ENCODE measurements around the gene ECSCR.
"Not testable (repeated sequence)": the region's sequence is repeated elsewhere in the genome, so short reads cannot be mapped to it uniquely, and the experiment has no call there.

ECSCR gene

DNA sequence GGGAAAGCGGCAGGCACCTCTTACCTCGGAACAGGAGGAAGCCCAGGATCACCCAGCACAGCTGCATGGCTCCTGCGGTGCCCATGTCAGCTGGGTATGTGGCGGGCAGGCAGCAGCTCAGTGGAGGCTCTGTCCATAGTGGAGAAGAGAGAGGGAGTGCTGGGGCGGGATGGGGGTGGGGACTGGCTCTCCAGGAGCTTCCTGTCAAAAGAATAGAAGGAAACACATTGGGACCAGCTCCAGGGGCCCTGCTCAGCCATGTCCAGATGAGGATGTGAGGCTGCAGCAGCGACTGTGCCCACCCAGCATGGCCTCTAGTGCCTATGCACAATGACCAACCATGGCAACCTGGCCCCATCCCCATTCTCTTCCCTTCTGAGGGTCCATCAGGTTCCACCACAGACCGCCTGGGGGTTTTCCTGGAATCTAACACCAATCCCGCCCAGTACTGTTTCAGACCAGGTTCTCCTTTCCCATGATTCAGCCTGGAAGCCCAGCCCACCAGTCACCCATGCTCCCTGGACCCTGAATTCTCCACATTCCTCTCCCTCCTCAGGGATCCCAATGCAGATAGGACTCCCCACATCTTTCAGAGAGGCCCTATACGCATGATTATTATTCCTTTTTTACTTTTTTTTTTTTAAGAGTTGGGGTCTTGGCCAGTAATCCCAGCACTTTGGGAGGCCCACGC lies at the start of gene ECSCR:
Gene ECSCR (minus strand): TSS at position 158 of the 691 bp plus-strand sequence. CDS start 73 bp downstream, at position 85.
- no peak for DNase-seq

- DNase-seq: not testable (repeated sequence)
These were observed 42.2 kb upstream of the ECSCR start for GRCh38 chr5:139504722-139505121.

DNA sequence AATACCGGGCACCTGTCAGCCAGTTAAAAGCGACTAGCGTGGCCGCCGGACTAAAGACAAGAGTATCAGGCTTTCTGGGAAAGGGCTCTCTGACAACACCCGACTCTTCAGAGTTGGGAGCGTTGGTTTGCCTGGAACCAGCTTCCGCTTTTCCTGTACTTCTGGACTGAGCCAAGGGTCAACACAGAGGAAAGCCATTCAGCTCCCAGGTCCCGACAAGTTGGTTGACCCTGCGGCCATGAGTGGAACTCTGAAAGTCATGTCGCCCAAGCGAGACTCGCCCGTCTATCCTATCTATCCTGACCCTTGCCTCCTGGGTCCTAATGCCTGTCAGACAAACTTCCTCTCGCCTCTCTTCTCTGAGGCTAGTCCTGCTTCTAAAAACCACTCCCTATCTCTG lies 41.3 kb upstream of the ECSCR start:
- not testable (repeated sequence) for DNase-seq

DNA sequence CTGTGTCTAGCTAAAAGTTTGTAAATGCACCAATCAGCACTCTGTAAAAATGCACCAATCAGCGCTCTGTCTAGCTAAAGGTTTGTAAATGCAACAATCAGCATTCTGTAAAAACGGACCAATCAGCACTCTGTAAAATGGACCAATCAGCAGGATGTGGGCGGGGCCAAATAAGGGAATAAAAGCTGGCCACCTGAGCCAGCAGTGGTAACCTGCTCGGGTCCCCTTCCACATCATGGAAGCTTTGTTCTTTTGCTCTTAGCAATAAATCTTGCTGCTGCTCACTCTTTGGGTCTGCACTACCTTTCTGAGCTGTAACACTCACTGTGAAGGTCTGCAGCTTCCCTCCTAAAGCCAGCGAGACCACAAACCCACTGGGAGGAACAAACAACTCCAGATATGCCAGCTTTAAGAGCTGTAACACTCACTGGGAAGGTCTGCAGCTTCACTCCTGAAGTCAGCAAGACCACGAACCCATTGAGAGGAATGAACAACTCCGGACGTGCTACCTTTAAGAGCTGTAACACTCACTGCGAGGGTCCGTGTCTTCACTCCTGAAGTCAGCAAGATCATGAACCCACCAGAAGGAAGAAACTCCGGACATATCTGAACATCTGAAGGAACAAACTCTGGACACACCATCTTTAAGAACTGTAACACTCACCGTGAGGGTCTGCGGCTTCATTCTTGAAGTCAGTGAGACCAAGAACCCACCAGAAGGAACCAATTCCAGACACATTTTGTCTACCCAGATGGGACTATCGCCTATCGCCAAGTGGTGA lies 40.7 kb upstream of the ECSCR start:
- not testable (repeated sequence) for DNase-seq

- no peak for DNase-seq
These were observed 38.8 kb upstream of the ECSCR start for GRCh38 chr5:139501381-139501780.

GRCh38 chr5:139495638-139496435 lies 33.3 kb upstream of the ECSCR start:
- no peak for DNase-seq

- no peak for DNase-seq
These were observed 32.3 kb upstream of the ECSCR start for GRCh38 chr5:139494832-139495231.

GRCh38 chr5:139494256-139494655 lies 31.7 kb upstream of the ECSCR start:
- no peak for DNase-seq

GRCh38 chr5:139492700-139493192 lies 30.2 kb upstream of the ECSCR start:
- DNase-seq: no peak

GRCh38 chr5:139488260-139488659 lies 25.7 kb upstream of the ECSCR start:
- no peak for DNase-seq

DNA sequence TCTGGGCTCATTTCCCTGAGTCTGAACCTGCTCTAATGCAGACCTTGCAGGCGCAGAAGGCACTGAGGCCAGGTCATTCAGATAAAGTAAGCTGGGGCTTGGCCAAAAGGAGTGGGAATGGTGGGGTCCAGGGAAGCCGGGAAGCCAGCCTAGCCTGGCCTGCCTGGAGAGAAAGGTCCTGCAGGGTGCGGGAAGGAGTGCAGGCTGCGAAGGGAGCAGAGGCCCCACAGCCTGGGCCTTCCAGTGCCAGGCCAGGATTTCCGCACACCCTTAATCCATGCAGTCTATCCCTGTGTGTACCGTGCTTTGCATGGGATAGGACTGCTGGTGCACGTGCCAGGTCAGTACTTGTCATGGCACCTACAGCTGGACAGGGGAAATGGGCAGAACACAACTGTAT lies 23.7 kb upstream of the ECSCR start:
- no peak for DNase-seq

GRCh38 chr5:139482890-139483208 lies 20.3 kb upstream of the ECSCR start:
- DNase-seq: not testable (repeated sequence)

DNA sequence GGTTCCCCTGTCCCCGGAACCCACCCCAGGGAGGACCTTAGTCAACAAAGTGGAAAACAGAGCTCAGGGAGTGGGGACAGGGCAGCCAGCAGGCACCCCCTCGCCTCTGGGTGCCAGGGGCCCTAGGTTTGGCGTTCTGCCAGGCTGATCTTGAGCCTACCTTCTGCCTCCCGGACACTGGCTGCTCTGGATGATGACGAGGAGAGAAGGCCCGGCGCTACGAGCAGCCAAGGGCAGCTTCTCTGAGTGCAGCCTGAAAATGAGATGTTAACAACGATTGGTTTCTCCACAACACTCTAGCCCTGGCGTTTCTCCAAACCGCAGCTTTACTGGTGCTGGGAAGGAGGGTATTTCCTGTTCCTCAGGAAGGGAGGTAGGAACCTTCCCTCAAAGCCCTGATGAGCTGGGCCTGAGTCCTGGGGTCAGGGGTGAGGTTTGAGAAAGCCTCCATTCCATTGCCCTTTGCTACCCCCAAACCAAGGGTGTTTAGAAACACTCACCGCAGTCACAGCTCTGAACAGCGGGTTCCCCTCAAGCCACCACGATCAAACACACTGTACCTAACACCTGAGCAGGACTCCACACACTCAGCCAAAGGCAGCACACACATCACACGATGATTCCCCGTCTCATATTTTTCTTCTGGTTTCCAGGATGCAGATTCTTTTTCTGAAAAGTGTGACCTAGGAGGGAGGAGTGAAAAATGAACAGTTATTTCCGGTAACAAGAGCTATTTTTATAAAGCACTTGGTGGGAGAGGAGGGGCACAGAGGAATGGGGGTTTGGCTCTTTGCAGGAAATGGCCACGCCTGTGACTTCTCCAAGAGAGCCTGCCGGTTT lies 19.7 kb upstream of the ECSCR start, which contains the start of gene STING1:
Gene STING1 (minus strand): TSS at position 709 of the 840 bp plus-strand sequence. CDS start 1,054 bp downstream, outside the sequence.
- peak; percentile 53 for DNase-seq

DNA sequence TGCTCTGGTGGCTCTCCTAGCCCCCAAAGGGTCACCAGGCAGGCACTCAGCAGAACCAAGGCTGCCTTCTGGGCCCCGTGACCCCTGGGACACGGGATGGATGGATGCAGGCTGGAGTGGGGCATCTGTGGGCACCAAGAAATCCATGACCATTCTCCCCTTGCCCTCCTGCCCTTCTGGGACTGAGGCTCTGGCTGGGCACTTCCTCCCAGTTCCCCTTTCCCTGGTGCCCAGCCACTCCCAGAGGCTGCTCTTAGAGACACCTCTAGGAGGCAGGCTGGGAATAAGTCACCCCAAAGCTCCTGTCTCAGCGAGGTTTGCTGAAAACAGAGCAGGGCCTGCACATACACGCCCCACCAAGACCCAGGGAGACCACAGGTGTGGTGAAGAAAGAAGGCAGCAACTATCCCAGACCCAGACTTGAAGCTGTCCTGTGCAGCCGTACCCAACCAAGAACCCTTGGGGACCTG lies 19.1 kb upstream of the ECSCR start:
- DNase-seq: no peak

- DNase-seq: no peak
These were observed 18.6 kb upstream of the ECSCR start for GRCh38 chr5:139481122-139481533.

- not testable (repeated sequence) for DNase-seq
These were observed 17.2 kb upstream of the ECSCR start for GRCh38 chr5:139479729-139480128.

- not testable (repeated sequence) for DNase-seq
These were observed 16.3 kb upstream of the ECSCR start for GRCh38 chr5:139478657-139479423.

GRCh38 chr5:139475865-139476617 lies 13.5 kb upstream of the ECSCR start:
- no peak for DNase-seq

- DNase-seq: no peak
These were observed 12.6 kb upstream of the ECSCR start for GRCh38 chr5:139474890-139475791.

Data from GOT3 (cell line).